ENCODE data around the gene STK10.
A peak's percentile ranks its signal among the peaks of the same experiment; 100 is the strongest.

The STK10 gene

GRCh38 chr5:172142709-172143215, 45.3 kb downstream of the STK10 start:
- no peak for TF ChIP-seq JUND (IDR thresholded peaks at IDR 0.05; ENCODE audit: low read depth)
- in situ Hi-C loops (cut with HindIII; ENCODE audit: low pct_unique_long_range_greater_than_20kb, low sequenced_read_pairs): no loop called here
- no peak for DNase-seq (ENCODE audit: low read depth in 1 of 2, low spot score in 1 of 2)

GRCh38 chr5:172141949-172142319, 46.1 kb downstream of the STK10 start:
- no peak for TF ChIP-seq JUND (IDR thresholded peaks at IDR 0.05; ENCODE audit: low read depth)
- no peak for DNase-seq (ENCODE audit: low read depth in 1 of 2, low spot score in 1 of 2)
- in situ Hi-C loops (cut with HindIII; ENCODE audit: low pct_unique_long_range_greater_than_20kb, low sequenced_read_pairs): no loop called here

GRCh38 chr5:172140866-172141265, 47.2 kb downstream of the STK10 start:
- no peak for DNase-seq (ENCODE audit: low read depth in 1 of 2, low spot score in 1 of 2)
- in situ Hi-C loops (cut with HindIII; ENCODE audit: low pct_unique_long_range_greater_than_20kb, low sequenced_read_pairs): no loop called here
- no peak for TF ChIP-seq JUND (IDR thresholded peaks at IDR 0.05; ENCODE audit: low read depth)

GRCh38 chr5:172140120-172140519, 47.9 kb downstream of the STK10 start:
- no peak for DNase-seq (ENCODE audit: low read depth in 1 of 2, low spot score in 1 of 2)
- TF ChIP-seq JUND (IDR thresholded peaks at IDR 0.05; ENCODE audit: low read depth): no peak
- in situ Hi-C loops (cut with HindIII; ENCODE audit: low pct_unique_long_range_greater_than_20kb, low sequenced_read_pairs): no loop called here

- TF ChIP-seq JUND (IDR thresholded peaks at IDR 0.05; ENCODE audit: low read depth): no peak
- peak in 1 of 2 experiments; percentile 25 for DNase-seq (ENCODE audit: low read depth in 1 of 2, low spot score in 1 of 2)
- in situ Hi-C loops (cut with HindIII; ENCODE audit: low pct_unique_long_range_greater_than_20kb, low sequenced_read_pairs): no loop called here
Measured at GRCh38 chr5:172137046-172137445, 51.0 kb downstream of the STK10 start.

- no peak for TF ChIP-seq JUND (IDR thresholded peaks at IDR 0.05; ENCODE audit: low read depth)
- no peak for DNase-seq (ENCODE audit: low read depth in 1 of 2, low spot score in 1 of 2)
- in situ Hi-C loops (cut with HindIII; ENCODE audit: low pct_unique_long_range_greater_than_20kb, low sequenced_read_pairs): no loop called here
Measured at GRCh38 chr5:172133359-172134029, 54.5 kb downstream of the STK10 start.

- DNase-seq (ENCODE audit: low read depth in 1 of 2, low spot score in 1 of 2): no peak
- in situ Hi-C loops (cut with HindIII; ENCODE audit: low pct_unique_long_range_greater_than_20kb, low sequenced_read_pairs): no loop called here
- TF ChIP-seq JUND (IDR thresholded peaks at IDR 0.05; ENCODE audit: low read depth): no peak
Measured at GRCh38 chr5:172131690-172132089, 56.3 kb downstream of the STK10 start.

- in situ Hi-C loops (cut with HindIII; ENCODE audit: low pct_unique_long_range_greater_than_20kb, low sequenced_read_pairs): no loop called here
- no peak for TF ChIP-seq JUND (IDR thresholded peaks at IDR 0.05; ENCODE audit: low read depth)
- DNase-seq (ENCODE audit: low read depth in 1 of 2, low spot score in 1 of 2): no peak
Measured at GRCh38 chr5:172129256-172129910, 58.6 kb downstream of the STK10 start.

GRCh38 chr5:172127581-172127980, 60.4 kb downstream of the STK10 start:
- DNase-seq (ENCODE audit: low read depth in 1 of 2, low spot score in 1 of 2): no peak
- in situ Hi-C loops (cut with HindIII; ENCODE audit: low pct_unique_long_range_greater_than_20kb, low sequenced_read_pairs): no loop called here
- no peak for TF ChIP-seq JUND (IDR thresholded peaks at IDR 0.05; ENCODE audit: low read depth)

GRCh38 chr5:172123269-172123692, 64.7 kb downstream of the STK10 start:
- in situ Hi-C loops (cut with HindIII; ENCODE audit: low pct_unique_long_range_greater_than_20kb, low sequenced_read_pairs): no loop called here
- DNase-seq (ENCODE audit: low read depth in 1 of 2, low spot score in 1 of 2): no peak

GRCh38 chr5:172119921-172120688, 67.9 kb downstream of the STK10 start:
- in situ Hi-C loops (cut with HindIII; ENCODE audit: low pct_unique_long_range_greater_than_20kb, low sequenced_read_pairs): no loop called here

More at GRCh38 chr5:172123269-172123692, 64.7 kb downstream of the STK10 start:
- no peak for TF ChIP-seq JUND (IDR thresholded peaks at IDR 0.05; ENCODE audit: low read depth)

GRCh38 chr5:172118891-172119290, 69.1 kb downstream of the STK10 start:
- in situ Hi-C loops (cut with HindIII; ENCODE audit: low pct_unique_long_range_greater_than_20kb, low sequenced_read_pairs): no loop called here

More at GRCh38 chr5:172119921-172120688, 67.9 kb downstream of the STK10 start:
- DNase-seq (ENCODE audit: low read depth in 1 of 2, low spot score in 1 of 2): no peak
- TF ChIP-seq JUND (IDR thresholded peaks at IDR 0.05; ENCODE audit: low read depth): no peak

More at GRCh38 chr5:172118891-172119290, 69.1 kb downstream of the STK10 start:
- no peak for TF ChIP-seq JUND (IDR thresholded peaks at IDR 0.05; ENCODE audit: low read depth)
- DNase-seq (ENCODE audit: low read depth in 1 of 2, low spot score in 1 of 2): no peak
